Stimulated activated CD8-positive, alpha-beta memory T cell treated with anti-CD3 and anti-CD28 coated beads, Interleukin-4, amount 100 ng/mL, for 1 hour (primary cell): ENCODE measurements around the gene IQGAP1.
"Not testable (repeated sequence)": the region's sequence is repeated elsewhere in the genome, so short reads cannot be mapped to it uniquely, and the experiment has no call there.

ENCODE experiments used
- DNase-seq, 2 donors: peaks; one replicate each; pipeline ENCODE4 v3.0.0-alpha.2; 2020; ENCODE audit warnings: low read depth in 2 of 2, low spot score in 1 of 2

The IQGAP1 gene

DNA sequence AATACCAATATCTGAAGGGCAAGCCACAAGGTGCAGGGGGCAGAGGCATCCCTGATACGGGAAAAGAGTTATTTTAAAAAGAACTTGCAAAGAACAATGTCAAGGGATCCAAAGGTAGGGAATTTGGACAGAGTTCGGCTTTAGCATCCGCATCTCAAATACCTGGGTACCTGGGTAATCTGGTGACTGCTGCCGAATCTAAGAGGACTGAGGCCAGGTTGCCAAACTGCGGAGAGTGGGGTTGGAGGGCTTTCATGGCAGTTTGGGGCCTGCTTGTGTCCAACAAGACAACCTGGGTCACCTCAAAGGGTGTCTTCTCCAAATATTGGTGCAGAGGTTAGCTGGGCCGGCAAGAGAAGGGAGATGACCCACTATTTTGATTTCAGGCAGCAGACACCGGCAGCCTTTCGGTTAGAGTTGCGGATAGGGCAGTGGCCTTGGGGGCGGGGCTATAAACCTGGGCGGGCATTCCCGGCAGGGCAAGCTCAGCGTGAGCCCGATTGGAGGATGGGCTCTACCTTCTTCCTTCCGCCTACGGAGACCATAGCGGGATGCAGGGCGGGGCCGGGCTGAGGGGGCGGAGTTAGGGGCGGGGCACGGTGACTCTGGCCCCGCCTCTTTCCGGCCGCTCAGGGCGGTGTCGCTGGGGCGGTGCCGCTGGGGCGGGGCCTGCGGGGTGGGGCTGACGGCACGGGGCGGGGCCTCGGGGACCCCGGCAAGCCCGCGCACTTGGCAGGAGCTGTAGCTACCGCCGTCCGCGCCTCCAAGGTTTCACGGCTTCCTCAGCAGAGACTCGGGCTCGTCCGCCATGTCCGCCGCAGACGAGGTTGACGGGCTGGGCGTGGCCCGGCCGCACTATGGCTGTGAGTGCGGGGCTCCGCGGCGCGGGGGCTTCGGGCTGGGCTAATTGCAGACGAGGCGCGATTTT lies at the start of gene IQGAP1:
TSS of gene IQGAP1 (plus strand) at position 709 of the 928 bp plus-strand sequence. CDS start at position 809, 100 bp downstream.
- peak; percentile 91 to 92 for DNase-seq

DNA sequence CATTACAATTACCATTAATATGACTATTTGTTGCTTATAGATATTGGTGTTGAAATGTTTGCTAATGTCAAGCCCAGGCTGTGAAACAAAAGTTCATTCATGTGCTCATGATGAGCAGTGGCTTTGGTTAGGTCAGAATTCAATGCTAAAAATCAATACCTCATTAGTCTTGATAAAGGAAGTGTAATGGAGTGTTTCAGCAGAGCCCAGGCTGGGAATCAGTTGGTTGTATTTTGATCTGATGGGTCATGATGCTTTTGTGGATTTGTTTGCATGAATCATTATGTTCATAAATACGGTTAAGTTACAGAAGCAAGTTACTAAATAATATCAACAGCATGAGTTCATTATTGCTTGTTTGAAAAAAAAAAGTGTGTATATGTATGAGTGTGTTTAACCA lies 49.5 kb upstream of the IQGAP1 start:
- DNase-seq: no peak

GRCh38 chr15:90340345-90340744 lies 47.7 kb upstream of the IQGAP1 start:
- DNase-seq: no peak

DNA sequence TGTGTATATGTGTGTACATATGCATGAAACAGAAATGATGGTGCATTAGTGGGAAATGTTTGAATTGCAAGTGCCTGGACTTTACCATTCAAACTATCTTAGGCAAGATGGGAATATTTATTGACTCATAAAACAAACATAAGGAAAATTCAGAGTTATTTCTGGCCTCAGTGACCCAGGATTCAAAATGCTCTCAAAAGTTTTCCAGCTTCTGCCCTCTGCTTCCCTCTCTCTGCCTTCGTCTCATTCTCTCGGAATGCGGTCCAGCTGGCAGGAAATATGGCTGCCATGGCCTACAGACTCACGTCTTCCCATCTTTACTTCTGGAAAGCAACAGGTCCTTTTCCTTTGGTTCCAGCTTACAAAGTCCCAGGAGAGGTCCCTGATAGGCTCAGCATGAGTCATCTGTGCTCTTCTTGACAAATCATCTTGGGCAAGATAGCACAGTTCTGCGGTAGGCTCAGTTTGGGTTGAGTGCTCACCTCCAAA lies 44.7 kb upstream of the IQGAP1 start:
- DNase-seq: no peak

DNA sequence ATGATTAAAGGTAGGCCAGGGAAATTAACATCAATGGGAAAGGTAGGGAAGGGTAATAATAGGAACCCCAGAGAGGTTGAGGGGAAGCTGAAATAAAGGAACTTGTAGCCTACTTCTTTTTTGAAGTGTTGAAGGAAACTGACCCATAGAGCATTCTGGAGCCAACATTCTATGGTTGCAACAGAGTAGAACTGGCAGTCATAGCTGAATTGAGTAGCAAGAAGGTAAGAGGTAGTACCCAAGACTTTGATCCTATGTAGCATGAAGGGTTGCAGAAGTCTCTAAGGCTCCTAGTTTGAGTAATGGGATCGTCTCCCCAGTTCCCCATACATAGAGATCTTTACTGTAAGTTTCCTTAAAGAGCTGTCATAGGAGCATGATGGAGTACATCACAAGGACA lies 43.4 kb upstream of the IQGAP1 start:
- DNase-seq: no peak

DNA sequence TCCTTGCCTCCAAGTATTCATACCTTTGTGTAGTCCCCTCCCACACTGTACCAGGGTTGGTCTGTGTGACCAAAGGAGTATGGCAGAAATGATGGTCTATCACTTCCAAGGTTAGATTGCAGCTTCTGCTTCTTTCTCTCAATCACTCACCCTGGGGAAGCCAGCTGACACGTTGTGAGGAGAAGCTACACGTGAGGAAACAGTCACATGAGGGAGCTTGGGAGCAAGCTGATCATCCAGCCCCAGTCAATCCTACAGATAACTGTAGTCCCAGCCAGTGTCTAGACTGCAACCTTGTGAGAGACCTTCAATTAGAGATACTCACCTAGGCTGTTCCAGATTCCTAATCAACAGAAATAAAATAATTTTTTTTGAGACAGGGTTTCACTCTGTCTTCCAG lies 42.2 kb upstream of the IQGAP1 start:
- DNase-seq: no peak

DNA sequence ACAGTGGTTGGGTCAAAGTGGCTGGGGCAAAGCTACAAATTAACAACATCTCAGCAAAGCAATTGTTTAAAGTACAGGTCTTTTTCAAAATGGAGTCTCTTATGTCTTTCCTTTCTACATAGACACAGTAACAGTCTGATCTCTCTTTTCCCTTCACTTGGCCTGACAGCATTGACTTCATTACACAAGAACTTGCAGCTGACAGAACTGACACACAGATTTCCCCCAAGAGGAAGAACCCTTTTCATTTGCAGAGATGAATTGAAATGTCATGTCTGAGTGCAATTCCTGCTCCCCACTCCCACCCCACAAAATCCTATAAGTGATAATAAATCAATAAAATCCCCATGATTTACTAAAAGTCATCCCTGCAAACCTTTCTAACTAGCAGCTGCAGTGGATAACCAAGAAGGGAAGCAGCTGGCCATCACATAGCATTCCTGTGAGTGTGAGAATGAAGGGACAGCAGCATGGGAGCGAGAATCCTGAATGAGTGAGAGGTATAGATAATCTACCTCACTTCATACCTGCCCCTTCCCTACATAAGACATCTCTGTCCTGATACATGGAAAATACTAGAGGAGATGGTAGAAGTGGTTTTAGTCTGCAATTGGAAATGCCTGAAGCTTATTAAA lies 40.5 kb upstream of the IQGAP1 start:
- not testable (repeated sequence) for DNase-seq

GRCh38 chr15:90348456-90348855 lies 39.6 kb upstream of the IQGAP1 start:
- no peak for DNase-seq

- DNase-seq: no peak
Measured at GRCh38 chr15:90349072-90349471, 39.0 kb upstream of the IQGAP1 start.

DNA sequence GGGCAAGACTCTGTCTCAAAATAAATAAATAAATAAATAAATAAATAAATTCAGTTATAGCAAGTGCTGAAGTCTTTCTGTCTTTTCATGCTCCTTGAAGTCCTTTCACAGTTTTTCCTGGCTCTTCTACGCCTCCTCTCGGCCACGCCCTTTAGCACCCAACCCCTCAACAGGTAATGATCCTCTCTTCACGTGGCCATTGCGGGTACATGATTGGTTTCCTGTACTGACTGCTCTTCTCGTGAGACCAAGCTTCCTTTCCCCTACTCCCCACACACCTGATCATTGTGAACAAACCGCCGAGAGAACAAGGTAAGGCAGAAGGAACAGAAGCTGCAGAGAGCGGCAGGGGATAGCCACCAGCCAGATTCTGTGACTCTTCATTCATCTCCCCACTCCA lies 38.2 kb upstream of the IQGAP1 start:
- DNase-seq: no peak

- DNase-seq: no peak
Measured at GRCh38 chr15:90351479-90352106, 36.4 kb upstream of the IQGAP1 start.

DNA sequence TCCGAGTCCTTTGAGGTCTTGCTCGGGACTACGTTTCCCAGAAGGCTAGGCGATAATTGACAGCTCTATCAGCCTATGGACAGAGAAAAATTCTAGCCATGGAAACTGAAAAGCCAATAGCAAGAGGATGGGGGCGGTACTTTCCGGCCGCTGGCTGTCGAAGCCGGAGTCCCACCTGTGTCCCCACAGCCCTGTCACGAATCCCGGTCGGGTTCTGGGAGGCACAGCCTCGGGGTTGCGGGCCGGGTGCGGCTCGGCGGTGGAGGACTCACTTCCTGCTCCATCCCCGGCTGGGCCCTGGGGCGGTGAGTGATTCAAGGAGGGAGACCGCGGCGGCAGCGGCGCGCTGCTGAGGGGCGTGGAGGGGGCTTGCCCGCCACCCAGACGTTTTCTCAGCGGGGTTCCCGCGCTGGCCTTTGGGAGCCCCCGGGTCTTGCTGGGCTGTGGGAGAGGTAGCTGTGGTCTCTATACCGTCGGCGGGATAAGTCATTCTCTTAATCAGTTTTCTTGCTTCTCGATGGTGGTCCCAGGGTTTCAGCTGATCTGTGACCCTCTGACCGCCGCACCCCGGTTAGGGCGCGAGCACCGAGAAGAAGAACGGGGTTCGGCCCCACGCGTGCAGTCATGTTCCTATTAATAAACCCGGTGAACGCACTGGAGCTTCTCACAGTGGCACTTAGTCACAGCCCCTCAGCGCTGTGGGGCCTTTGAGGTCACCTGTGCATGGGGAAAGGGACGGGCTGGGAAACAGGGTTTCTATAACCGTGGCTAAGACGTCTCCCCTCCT lies 35.7 kb upstream of the IQGAP1 start, which contains the start of gene ZNF774:
TSS of gene ZNF774 (plus strand) at position 178 of the 787 bp plus-strand sequence. CDS start 2,377 bp downstream, outside the sequence.
- DNase-seq: peak; percentile 72 to 76

- DNase-seq: no peak
Measured at GRCh38 chr15:90354986-90355385, 33.1 kb upstream of the IQGAP1 start.

GRCh38 chr15:90358124-90359033 lies 29.7 kb upstream of the IQGAP1 start:
- DNase-seq: no peak

- DNase-seq: no peak
Measured at GRCh38 chr15:90360746-90361145, 27.3 kb upstream of the IQGAP1 start.

DNA sequence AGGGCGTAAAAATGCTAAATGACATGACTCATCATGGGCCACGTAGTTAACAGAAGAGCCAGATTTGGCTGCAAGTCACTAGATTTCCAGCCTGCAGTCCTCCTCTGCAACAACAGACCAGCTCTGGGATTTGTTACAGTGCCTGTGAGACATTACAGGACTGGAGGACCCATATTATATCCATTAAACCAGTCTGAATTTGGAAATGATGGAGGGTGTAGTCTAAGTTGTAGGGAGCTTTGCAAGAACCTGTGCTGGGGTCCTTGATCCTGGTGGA lies 25.2 kb upstream of the IQGAP1 start:
- no peak for DNase-seq

GRCh38 chr15:90364251-90364650 lies 23.8 kb upstream of the IQGAP1 start:
- no peak for DNase-seq

- DNase-seq: no peak
Measured at GRCh38 chr15:90365414-90366055, 22.5 kb upstream of the IQGAP1 start.

- DNase-seq: no peak
Measured at GRCh38 chr15:90367576-90367975, 20.5 kb upstream of the IQGAP1 start.

GRCh38 chr15:90375071-90375470 lies 13.0 kb upstream of the IQGAP1 start:
- DNase-seq: no peak
